Measurements from ENCODE around the gene OBP2A. TPM values are rescaled to one million over a fixed set of nuclear protein-coding genes. Genes with fewer than 3 reads are reported as not detected.

OBP2A gene
- total and polyA plus RNA-seq, 2 donors (not counting 1 experiment from before 2014, with no cell fraction given) = not detected

- no peak overlapping the region for H3K4me3 ChIP-seq (replicated peaks in 1 of 4; ENCODE audit: control extremely low read depth in 1 of 4, insufficient read depth in 1 of 4, low read depth in 3 of 4, low read length in 4 of 4)
- TF ChIP-seq EZH2 (IDR thresholded peaks at IDR 0.05; ENCODE audit: low read length, missing control alignments) (no peak), CTCF (conservative IDR thresholded peaks at IDR 0.05 in 1 of 2, IDR thresholded peaks at IDR 0.05 in 1 of 2; ENCODE audit: low read depth in 1 of 2, low read length in 2 of 2) (no peak)
- H3K36me3 ChIP-seq (ENCODE audit: control insufficient read depth, insufficient read depth, low read length) = no peaks in the 10 kb centered on the region
- DNase-seq (ENCODE audit: low read depth in 2 of 2) = no peak
- no peaks in the 10 kb centered on the region for H3K27me3 ChIP-seq (ENCODE audit: control insufficient read depth, insufficient read depth, low read length)
- no peaks in the 10 kb centered on the region for H3K9me3 ChIP-seq (ENCODE audit: control insufficient read depth, insufficient read depth, low read depth, low read length)
- no peak overlapping the region for H3K27ac ChIP-seq (ENCODE audit: insufficient read depth, low read length)
- no peak overlapping the region for H2AFZ ChIP-seq (ENCODE audit: low read length)
- no peaks in the 10 kb centered on the region for H4K20me1 ChIP-seq (ENCODE audit: control insufficient read depth, extremely low read depth, insufficient read depth, low read length)
- H3K4me1 ChIP-seq (ENCODE audit: control insufficient read depth, extremely low read depth, insufficient read depth, low read length) = no peaks in the 10 kb centered on the region
- H3K9ac ChIP-seq (ENCODE audit: insufficient read depth, low read length) = no peak overlapping the region
- H3K4me2 ChIP-seq (ENCODE audit: extremely low read depth, insufficient read depth, low read length) = no peak overlapping the region
- no peaks in the 10 kb centered on the region for H3K79me2 ChIP-seq (ENCODE audit: control insufficient read depth, insufficient read depth, low read length)
Measured at GRCh38 chr9:135562235-135562745, 16.4 kb downstream of the OBP2A start.

- no peak overlapping the region for H3K4me2 ChIP-seq (ENCODE audit: extremely low read depth, insufficient read depth, low read length)
- no peaks in the 10 kb centered on the region for H3K27me3 ChIP-seq (ENCODE audit: control insufficient read depth, insufficient read depth, low read length)
- H3K79me2 ChIP-seq (ENCODE audit: control insufficient read depth, insufficient read depth, low read length) = no peaks in the 10 kb centered on the region
- H3K36me3 ChIP-seq (ENCODE audit: control insufficient read depth, insufficient read depth, low read length) = no peaks in the 10 kb centered on the region
- DNase-seq (ENCODE audit: low read depth in 2 of 2) = no peak
- H3K4me3 ChIP-seq (replicated peaks in 1 of 4; ENCODE audit: control extremely low read depth in 1 of 4, insufficient read depth in 1 of 4, low read depth in 3 of 4, low read length in 4 of 4) = no peak overlapping the region
- no peak overlapping the region for H3K9ac ChIP-seq (ENCODE audit: insufficient read depth, low read length)
- no peak overlapping the region for H2AFZ ChIP-seq (ENCODE audit: low read length)
- no peaks in the 10 kb centered on the region for H4K20me1 ChIP-seq (ENCODE audit: control insufficient read depth, extremely low read depth, insufficient read depth, low read length)
- no peaks in the 10 kb centered on the region for H3K9me3 ChIP-seq (ENCODE audit: control insufficient read depth, insufficient read depth, low read depth, low read length)
- H3K4me1 ChIP-seq (ENCODE audit: control insufficient read depth, extremely low read depth, insufficient read depth, low read length) = no peaks in the 10 kb centered on the region
- H3K27ac ChIP-seq (ENCODE audit: insufficient read depth, low read length) = no peak overlapping the region
- TF ChIP-seq CTCF (conservative IDR thresholded peaks at IDR 0.05 in 1 of 2, IDR thresholded peaks at IDR 0.05 in 1 of 2; ENCODE audit: low read depth in 1 of 2, low read length in 2 of 2) = no peak
- TF ChIP-seq EZH2 (IDR thresholded peaks at IDR 0.05; ENCODE audit: low read length, missing control alignments) = no peak
Measured at GRCh38 chr9:135563039-135563476, 17.1 kb downstream of the OBP2A start.

GRCh38 chr9:135563858-135564257 lies 17.9 kb downstream of the OBP2A start:
- Histone ChIP-seq H4K20me1 (ENCODE audit: control insufficient read depth, extremely low read depth, insufficient read depth, low read length) (no peaks in the 10 kb centered on the region), H3K27me3 (ENCODE audit: control insufficient read depth, insufficient read depth, low read length) (no peaks in the 10 kb centered on the region), H3K4me3 (replicated peaks in 1 of 4; ENCODE audit: control extremely low read depth in 1 of 4, insufficient read depth in 1 of 4, low read depth in 3 of 4, low read length in 4 of 4) (no peak overlapping the region), H3K9me3 (ENCODE audit: control insufficient read depth, insufficient read depth, low read depth, low read length) (no peaks in the 10 kb centered on the region), H2AFZ (ENCODE audit: low read length) (no peak overlapping the region), H3K79me2 (ENCODE audit: control insufficient read depth, insufficient read depth, low read length) (no peaks in the 10 kb centered on the region), H3K4me1 (ENCODE audit: control insufficient read depth, extremely low read depth, insufficient read depth, low read length) (no peaks in the 10 kb centered on the region), H3K9ac (ENCODE audit: insufficient read depth, low read length) (no peak overlapping the region), H3K4me2 (ENCODE audit: extremely low read depth, insufficient read depth, low read length) (no peak overlapping the region), H3K36me3 (ENCODE audit: control insufficient read depth, insufficient read depth, low read length) (no peaks in the 10 kb centered on the region), H3K27ac (ENCODE audit: insufficient read depth, low read length) (no peak overlapping the region)
- TF ChIP-seq EZH2 (IDR thresholded peaks at IDR 0.05; ENCODE audit: low read length, missing control alignments) (no peak), CTCF (conservative IDR thresholded peaks at IDR 0.05 in 1 of 2, IDR thresholded peaks at IDR 0.05 in 1 of 2; ENCODE audit: low read depth in 1 of 2, low read length in 2 of 2) (no peak)
- DNase-seq (ENCODE audit: low read depth in 2 of 2) = no peak

All from fibroblast of lung (primary cell).